Sigmoid colon (tissue), 4 donors: ENCODE results near the gene SCUBE1.

Experiments used
- CTCF ChIP-seq, 4 experiments: fragments of 450-650 bp in 3 of 4; fragments of 200-600 bp in 1 of 4; IDR thresholded peaks; one replicate each; pipeline ENCODE4 v1.5.1; 2016 to 2019; ENCODE audit warnings: antibody characterized with exemption in 4 of 4, mild to moderate bottlenecking in 3 of 4, moderate library complexity in 2 of 4
- EP300 ChIP-seq, 4 donors: sonication (generic); formaldehyde crosslinking; IDR thresholded peaks; one replicate each; pipeline ENCODE4 v1.6.1; 2017; ENCODE audit warnings: antibody characterized with exemption in 4 of 4
- POLR2A ChIP-seq, 2 donors: fragments of 450-650 bp; IDR thresholded peaks; one replicate each; pipeline ENCODE4 v1.6.1; 2016; ENCODE audit warnings: antibody characterized with exemption in 2 of 2, mild to moderate bottlenecking in 2 of 2, moderate library complexity in 2 of 2
- POLR2AphosphoS5 ChIP-seq, 4 donors: sonication (generic); formaldehyde crosslinking; IDR thresholded peaks; one replicate each; pipeline ENCODE4 v1.6.1; 2017; ENCODE audit warnings: antibody characterized with exemption in 4 of 4

- TF ChIP-seq CTCF (IDR thresholded peaks at IDR 0.05) (no peak), EP300 (IDR thresholded peaks at IDR 0.05) (no peak), POLR2A (IDR thresholded peaks at IDR 0.05) (no peak), POLR2AphosphoS5 (IDR thresholded peaks at IDR 0.05) (no peak)
These were observed 16.6 kb downstream of the SCUBE1 start for GRCh38 chr22:43326331-43327156.
